T-helper 2 cell treated with Interferon-gamma antibody and Interleukin-4, amounts not matched to agents 5 μg/mL and 100 μg/mL, for 36 hours (primary cell): ENCODE measurements around the gene APBA3.
A peak's percentile ranks its signal among the peaks of the same experiment; 100 is the strongest.
"Not testable (repeated sequence)": the region's sequence is repeated elsewhere in the genome, so short reads cannot be mapped to it uniquely, and the experiment has no call there.

Experiments
- DNase-seq: peaks from one replicate; pipeline ENCODE4 v3.0.0; 2021; ENCODE audit warnings: low spot score
- H3K27ac Mint-ChIP-seq: one replicate; pipeline ENCODE4 v1.8.0; 2021; ENCODE audit warnings: mild to moderate bottlenecking, mixed read lengths
- H3K27me3 Mint-ChIP-seq: one replicate; pipeline ENCODE4 v1.8.0; 2021; ENCODE audit warnings: low read depth, mixed read lengths
- H3K36me3 Mint-ChIP-seq: one replicate; pipeline ENCODE4 v1.8.0; 2021; ENCODE audit warnings: low read depth, mixed read lengths
- H3K4me1 Mint-ChIP-seq: one replicate; pipeline ENCODE4 v1.8.0; 2021; ENCODE audit warnings: low read depth, mixed read lengths
- H3K4me3 Mint-ChIP-seq: one replicate; pipeline ENCODE4 v1.8.0; 2022; ENCODE audit warnings: mild to moderate bottlenecking, moderate library complexity, mixed read lengths
- H3K9me3 Mint-ChIP-seq: one replicate; pipeline ENCODE4 v1.8.0; 2021; ENCODE audit warnings: mixed read lengths

APBA3 gene

DNA sequence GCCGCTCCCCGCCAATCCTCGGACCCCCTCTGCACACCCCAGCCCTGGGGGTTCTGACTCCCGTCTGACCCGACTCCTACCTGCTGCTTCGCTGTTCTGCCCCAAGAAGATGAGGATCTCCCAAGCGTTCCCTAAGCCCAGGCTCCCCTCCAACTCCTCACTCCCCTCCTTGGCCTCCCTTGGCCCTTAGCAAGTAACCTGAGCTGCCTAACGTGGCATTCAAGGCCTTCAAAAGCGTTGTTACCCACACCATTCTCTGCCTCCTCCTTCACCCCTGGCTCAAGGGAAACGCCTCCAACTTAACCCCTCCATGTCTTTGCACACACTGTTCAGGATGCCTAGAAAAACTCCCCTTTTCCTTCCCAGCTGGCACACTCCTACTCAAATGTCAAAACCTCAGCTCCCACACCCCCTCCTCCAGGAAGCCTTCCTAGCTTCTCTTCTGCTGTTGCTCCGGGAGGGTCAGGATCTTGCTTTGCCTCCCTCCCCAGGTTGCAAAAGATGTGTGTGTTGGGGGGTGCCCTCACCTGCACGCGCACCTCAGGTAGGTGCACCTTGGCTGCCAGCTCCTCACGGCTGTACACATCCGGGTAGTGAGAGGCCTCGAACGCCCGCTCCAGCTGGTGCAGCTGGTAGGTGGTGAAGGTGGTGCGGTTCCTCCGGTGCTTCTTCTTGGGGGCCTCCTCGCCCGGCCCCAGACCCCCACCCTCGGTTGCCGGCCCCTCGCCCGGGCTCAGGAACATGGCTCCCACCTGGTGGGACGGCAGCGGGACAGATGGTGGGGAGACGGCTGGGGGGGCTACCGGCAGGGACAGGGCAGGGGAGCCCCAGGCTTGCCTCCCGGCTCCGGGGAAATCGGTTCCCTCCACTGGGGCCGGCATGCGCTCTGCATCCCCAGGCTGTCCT is 9.8 kb upstream of the APBA3 start:
- Mint-ChIP-seq H3K9me3 (no peaks in the 10 kb centered on the region), H3K27me3 (no peaks in the 10 kb centered on the region), H3K27ac (no peak overlapping the region), H3K4me1 (peaks cover 6% of the 10 kb centered on the region), H3K36me3 (peaks cover 15% of the 10 kb centered on the region), H3K4me3 (no peak overlapping the region)
- DNase-seq: no peak

DNA sequence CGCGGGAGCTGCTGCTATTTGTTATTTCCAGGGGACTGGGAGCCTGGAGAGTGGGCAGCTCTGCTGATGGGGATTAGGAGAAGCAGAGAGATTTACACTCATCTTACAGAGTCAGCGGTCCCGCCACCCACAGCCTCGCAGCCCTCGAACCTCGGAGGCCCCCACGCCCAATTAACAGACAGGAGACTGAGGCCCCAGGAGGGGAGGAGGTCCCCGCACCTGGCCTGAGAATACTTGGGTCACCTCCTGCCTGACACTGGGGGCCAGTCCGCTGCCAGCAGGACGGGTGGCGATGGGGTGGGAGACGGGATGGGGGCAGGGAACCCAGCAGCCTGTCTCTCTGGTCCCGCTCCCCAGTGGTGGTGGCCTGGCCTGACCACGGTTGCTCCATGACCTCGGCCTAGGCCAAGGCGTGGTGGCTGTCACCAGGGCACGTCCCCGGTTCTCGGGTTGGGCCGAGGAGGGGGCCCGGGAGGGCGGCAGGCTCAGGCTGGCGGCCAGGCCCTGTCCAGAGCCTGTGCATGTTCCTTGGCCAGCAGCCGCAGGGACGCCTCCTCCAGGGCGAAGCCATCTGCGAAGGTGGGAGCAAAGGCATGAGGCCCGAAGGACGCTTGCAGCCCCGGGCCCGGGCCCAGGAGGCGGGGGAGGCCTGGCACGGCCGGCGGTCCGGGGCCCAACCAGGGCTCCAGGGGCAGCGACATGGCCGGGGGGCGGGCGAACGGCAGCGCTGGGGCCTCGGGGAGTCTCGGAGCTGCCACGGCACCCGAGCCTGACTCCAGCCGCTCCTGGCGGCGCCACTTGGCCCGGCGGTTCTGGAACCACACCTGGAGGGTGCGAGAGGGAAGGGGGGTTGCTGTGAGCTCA is 8.9 kb upstream of the APBA3 start:
- no peaks in the 10 kb centered on the region for H3K9me3 Mint-ChIP-seq
- no peak for DNase-seq
- peaks cover 16% of the 10 kb centered on the region for H3K36me3 Mint-ChIP-seq
- no peak overlapping the region for H3K27ac Mint-ChIP-seq
- no peaks in the 10 kb centered on the region for H3K27me3 Mint-ChIP-seq
- no peak overlapping the region for H3K4me3 Mint-ChIP-seq
- H3K4me1 Mint-ChIP-seq: peaks cover 7% of the 10 kb centered on the region

GRCh38 chr19:3769494-3769893 is 8.0 kb upstream of the APBA3 start:
- H3K36me3 Mint-ChIP-seq: peaks cover 16% of the 10 kb centered on the region
- no peaks in the 10 kb centered on the region for H3K9me3 Mint-ChIP-seq

DNA sequence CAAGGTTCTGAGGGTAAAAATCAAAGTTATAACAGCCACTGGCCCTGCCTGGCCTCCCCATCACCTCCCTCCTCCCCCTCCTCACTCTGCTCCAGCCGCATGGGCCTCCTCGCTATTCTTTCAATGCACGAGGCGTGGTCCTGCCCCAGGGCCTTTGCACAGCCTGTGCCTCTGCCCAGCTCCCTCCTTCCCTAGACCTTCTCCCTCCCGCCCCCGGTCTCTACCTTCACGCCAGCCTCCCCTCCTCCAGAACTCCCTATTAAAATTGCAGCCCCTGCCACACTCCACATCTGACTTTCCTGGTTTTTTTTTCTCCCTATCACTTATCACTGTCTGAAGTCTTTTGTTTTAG is 7.2 kb upstream of the APBA3 start:
- H3K4me1 Mint-ChIP-seq: peaks cover 7% of the 10 kb centered on the region
- H3K36me3 Mint-ChIP-seq: peaks cover 16% of the 10 kb centered on the region
- peak overlapping the region; percentile 58 for H3K27ac Mint-ChIP-seq

More at GRCh38 chr19:3769494-3769893, 8.0 kb upstream of the APBA3 start:
- Mint-ChIP-seq H3K27ac (no peak overlapping the region), H3K4me1 (peaks cover 7% of the 10 kb centered on the region), H3K27me3 (no peaks in the 10 kb centered on the region), H3K4me3 (no peak overlapping the region)
- DNase-seq: no peak

DNA sequence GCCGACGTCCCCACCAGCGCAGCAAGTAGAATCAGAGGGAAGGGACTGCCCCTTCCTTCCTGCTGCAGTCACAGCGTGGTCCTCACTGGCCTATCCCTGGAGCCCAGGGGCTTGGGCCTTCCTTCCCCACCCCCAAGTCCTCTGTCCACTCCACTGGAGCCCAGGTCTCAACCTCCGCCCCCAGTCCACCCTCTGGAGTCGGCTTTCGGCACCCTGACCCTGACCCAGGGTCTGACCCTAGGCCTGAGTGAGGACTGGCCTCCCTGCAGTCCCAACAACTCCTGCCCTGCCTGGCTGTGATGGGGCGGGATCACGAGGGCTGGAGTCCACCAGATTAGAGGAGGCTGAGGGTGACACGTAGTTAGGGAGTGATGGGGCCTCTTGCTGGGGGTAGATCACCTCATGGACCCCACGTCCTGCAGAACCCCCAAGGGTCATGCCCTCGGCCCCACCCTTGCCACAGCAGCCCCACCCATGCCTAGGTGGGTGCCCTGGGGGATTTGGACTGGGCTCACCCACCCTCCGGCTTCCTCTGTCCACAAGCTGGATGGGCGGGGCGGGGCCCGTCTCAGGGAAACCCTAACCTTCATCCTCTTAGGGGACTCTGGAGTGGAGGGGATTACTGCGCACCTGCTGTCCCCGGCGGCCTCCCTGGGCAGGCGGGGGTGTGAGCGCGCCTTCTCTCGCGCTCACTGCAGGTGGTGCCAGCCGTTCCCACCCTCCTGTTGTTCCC is 6.7 kb upstream of the APBA3 start:
- H3K9me3 Mint-ChIP-seq: no peaks in the 10 kb centered on the region
- peaks cover 8% of the 10 kb centered on the region for H3K4me1 Mint-ChIP-seq
- no peak overlapping the region for H3K4me3 Mint-ChIP-seq
- H3K36me3 Mint-ChIP-seq: peaks cover 18% of the 10 kb centered on the region
- no peak for DNase-seq
- no peaks in the 10 kb centered on the region for H3K27me3 Mint-ChIP-seq
- H3K27ac Mint-ChIP-seq: no peak overlapping the region

More for the DNA sequence above, 7.2 kb upstream of the APBA3 start:
- Mint-ChIP-seq H3K4me3 (no peak overlapping the region), H3K9me3 (no peaks in the 10 kb centered on the region), H3K27me3 (no peaks in the 10 kb centered on the region)
- DNase-seq: no peak

GRCh38 chr19:3767050-3767449 is 5.6 kb upstream of the APBA3 start:
- no peaks in the 10 kb centered on the region for H3K9me3 Mint-ChIP-seq
- H3K4me3 Mint-ChIP-seq: no peak overlapping the region
- H3K27ac Mint-ChIP-seq: no peak overlapping the region
- DNase-seq: no peak
- H3K27me3 Mint-ChIP-seq: peaks cover 3% of the 10 kb centered on the region
- H3K36me3 Mint-ChIP-seq: peaks cover 22% of the 10 kb centered on the region
- peaks cover 16% of the 10 kb centered on the region for H3K4me1 Mint-ChIP-seq

- Mint-ChIP-seq H3K36me3 (peaks cover 22% of the 10 kb centered on the region), H3K4me3 (peak overlapping the region; percentile 29), H3K27ac (peak overlapping the region; percentile 80), H3K4me1 (peaks cover 21% of the 10 kb centered on the region), H3K27me3 (peaks cover 3% of the 10 kb centered on the region), H3K9me3 (no peaks in the 10 kb centered on the region)
- no peak for DNase-seq
These were observed 5.0 kb upstream of the APBA3 start for GRCh38 chr19:3766520-3766919.

DNA sequence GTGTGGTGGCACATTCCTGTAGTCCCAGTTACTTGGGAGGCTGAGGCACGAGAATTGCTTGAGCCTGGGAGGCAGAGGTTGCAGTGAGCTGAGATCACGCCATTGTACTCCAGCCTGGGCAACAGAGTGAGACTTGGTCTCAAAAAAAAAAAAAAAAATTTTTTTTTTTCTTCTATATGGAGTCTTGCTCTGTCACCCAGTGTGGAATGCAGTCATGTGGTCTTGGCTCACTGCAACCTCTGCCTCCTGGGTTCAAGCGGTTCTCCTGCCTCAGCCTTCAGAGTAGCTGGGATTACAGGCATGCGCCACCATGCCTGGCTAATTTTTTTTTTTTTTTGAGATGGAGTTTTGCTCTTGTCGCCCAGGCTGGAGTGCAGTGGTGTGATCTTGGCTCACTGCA is 4.3 kb upstream of the APBA3 start:
- DNase-seq, H3K27me3 Mint-ChIP-seq, H3K9me3 Mint-ChIP-seq, H3K4me3 Mint-ChIP-seq, H3K27ac Mint-ChIP-seq: not testable (repeated sequence)
- peaks cover 24% of the 10 kb centered on the region for H3K4me1 Mint-ChIP-seq
- peaks cover 27% of the 10 kb centered on the region for H3K36me3 Mint-ChIP-seq

- no peak overlapping the region for H3K4me3 Mint-ChIP-seq
- H3K27me3 Mint-ChIP-seq: peaks cover 3% of the 10 kb centered on the region
These were observed 3.6 kb upstream of the APBA3 start for GRCh38 chr19:3765121-3765520.

GRCh38 chr19:3762501-3763459 is 1.3 kb upstream of the APBA3 start, which contains the start of gene MRPL54:
TSS of gene MRPL54 (plus strand) at chr19:3762682. CDS start at chr19:3762701, 19 bp downstream.
- peaks cover 3% of the 10 kb centered on the region for H3K27me3 Mint-ChIP-seq
- peaks cover 24% of the 10 kb centered on the region for H3K4me1 Mint-ChIP-seq
- DNase-seq: peak; percentile 100
- H3K27ac Mint-ChIP-seq: peak within 1 kb of the TSS; percentile 100
- no peaks in the 10 kb centered on the region for H3K9me3 Mint-ChIP-seq
- H3K4me3 Mint-ChIP-seq: peak within 1 kb of the TSS; percentile 99
- peaks cover 26% of the 10 kb centered on the region for H3K36me3 Mint-ChIP-seq

More at GRCh38 chr19:3765121-3765520, 3.6 kb upstream of the APBA3 start:
- H3K4me1 Mint-ChIP-seq: peaks cover 24% of the 10 kb centered on the region
- no peak overlapping the region for H3K27ac Mint-ChIP-seq
- peaks cover 27% of the 10 kb centered on the region for H3K36me3 Mint-ChIP-seq
- DNase-seq: no peak
- no peaks in the 10 kb centered on the region for H3K9me3 Mint-ChIP-seq

GRCh38 chr19:3762130-3762473 is 610 bp upstream of the APBA3 start:
- Mint-ChIP-seq H3K36me3 (peaks cover 23% of the 10 kb centered on the region), H3K4me1 (peaks cover 24% of the 10 kb centered on the region), H3K27ac (peak overlapping the region; percentile 100)

DNA sequence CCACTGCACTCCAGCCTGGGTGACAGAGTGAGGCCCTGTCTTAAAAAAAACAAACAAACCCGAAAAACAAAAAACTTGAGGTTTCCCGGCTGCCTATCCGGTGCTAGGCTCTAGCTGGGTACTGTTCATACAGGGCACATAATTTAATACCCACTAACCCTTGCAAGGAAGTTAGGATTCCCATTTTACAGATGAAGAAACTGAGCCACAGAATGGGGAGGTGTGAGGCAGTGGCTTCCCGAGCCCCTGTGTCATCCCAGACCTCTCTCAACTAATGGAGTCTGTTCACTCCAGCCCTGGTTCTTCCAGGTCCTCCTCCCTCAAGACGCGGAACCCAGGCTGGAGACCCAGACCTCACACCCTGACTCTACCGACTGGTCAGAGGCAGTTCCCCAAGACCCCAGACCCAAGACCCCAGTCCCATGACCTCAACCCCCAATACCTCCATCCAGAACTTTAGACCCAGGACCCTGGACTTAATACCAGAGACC is 576 bp downstream of the APBA3 start:
- Mint-ChIP-seq H3K36me3 (peaks cover 16% of the 10 kb centered on the region), H3K4me3 (peak overlapping the region; percentile 99), H3K9me3 (no peaks in the 10 kb centered on the region), H3K27me3 (peaks cover 3% of the 10 kb centered on the region), H3K27ac (peak overlapping the region; percentile 95), H3K4me1 (peaks cover 17% of the 10 kb centered on the region)
- no peak for DNase-seq

More at GRCh38 chr19:3762130-3762473, 610 bp upstream of the APBA3 start:
- Mint-ChIP-seq H3K9me3 (no peaks in the 10 kb centered on the region), H3K4me3 (peak overlapping the region; percentile 99), H3K27me3 (peaks cover 3% of the 10 kb centered on the region)
- no peak for DNase-seq
